ENCODE data around the gene ST3GAL3. TPM values are rescaled to one million over a fixed set of nuclear protein-coding genes. Genes with fewer than 3 reads are reported as not detected.

Gene ST3GAL3
- total RNA-seq, 2 donors from 2014 or later: 13.8 to 35.0 TPM

- Histone ChIP-seq H3K4me3 (no peak overlapping the region), H3K27ac (no peak overlapping the region), H3K4me1 (replicated peaks) (peaks cover 5% of the 10 kb centered on the region), H3K27me3 (replicated peaks; ENCODE audit: insufficient read depth) (no peaks in the 10 kb centered on the region), H3K9me3 (no peaks in the 10 kb centered on the region), H3K36me3 (no peaks in the 10 kb centered on the region)
- intact Hi-C loops (cut with DNase I): no loop called here
- DNase-seq (ENCODE audit: low spot score): no peak
- TF ChIP-seq POLR2AphosphoS5 (IDR thresholded peaks at IDR 0.05): no peak
- no peak for TF ChIP-seq CTCF (IDR thresholded peaks at IDR 0.05)
- TF ChIP-seq POLR2A (IDR thresholded peaks at IDR 0.05): no peak
- 100% methylated on average over 2 of the region's 2 CpGs for WGBS
Observed at GRCh38 chr1:43842175-43842498, 134.8 kb downstream of the ST3GAL3 start.

- no peak overlapping the region for H3K4me3 ChIP-seq
- 91% methylated on average over 5 of the region's 5 CpGs for WGBS
- H3K27me3 ChIP-seq (replicated peaks; ENCODE audit: insufficient read depth): no peaks in the 10 kb centered on the region
- no peak for DNase-seq (ENCODE audit: low spot score)
- no peaks in the 10 kb centered on the region for H3K9me3 ChIP-seq
- H3K36me3 ChIP-seq: no peaks in the 10 kb centered on the region
- no peak overlapping the region for H3K27ac ChIP-seq
- intact Hi-C loops (cut with DNase I): no loop called here
- no peaks in the 10 kb centered on the region for H3K4me1 ChIP-seq (replicated peaks)
- TF ChIP-seq POLR2A (IDR thresholded peaks at IDR 0.05): no peak
- TF ChIP-seq POLR2AphosphoS5 (IDR thresholded peaks at IDR 0.05): no peak
- TF ChIP-seq CTCF (IDR thresholded peaks at IDR 0.05): no peak
Observed at GRCh38 chr1:43843684-43844083, 136.3 kb downstream of the ST3GAL3 start.

GRCh38 chr1:43844114-43844513 is 136.8 kb downstream of the ST3GAL3 start:
- H3K4me1 ChIP-seq (replicated peaks): no peaks in the 10 kb centered on the region
- intact Hi-C loops (cut with DNase I): no loop called here
- WGBS: 100% methylated on average over 1 of the region's 1 CpG
- H3K36me3 ChIP-seq: no peaks in the 10 kb centered on the region
- no peaks in the 10 kb centered on the region for H3K27me3 ChIP-seq (replicated peaks; ENCODE audit: insufficient read depth)
- no peaks in the 10 kb centered on the region for H3K9me3 ChIP-seq
- DNase-seq (ENCODE audit: low spot score): no peak
- no peak overlapping the region for H3K4me3 ChIP-seq
- no peak for TF ChIP-seq POLR2AphosphoS5 (IDR thresholded peaks at IDR 0.05)
- no peak for TF ChIP-seq CTCF (IDR thresholded peaks at IDR 0.05)
- TF ChIP-seq POLR2A (IDR thresholded peaks at IDR 0.05): no peak
- H3K27ac ChIP-seq: no peak overlapping the region

GRCh38 chr1:43847290-43847689 is 140.0 kb downstream of the ST3GAL3 start:
- no peaks in the 10 kb centered on the region for H3K27me3 ChIP-seq (replicated peaks; ENCODE audit: insufficient read depth)
- no peak overlapping the region for H3K4me3 ChIP-seq
- H3K9me3 ChIP-seq: no peaks in the 10 kb centered on the region
- WGBS: 55% methylated on average over 1 of the region's 1 CpG
- TF ChIP-seq POLR2A (IDR thresholded peaks at IDR 0.05) (no peak), CTCF (IDR thresholded peaks at IDR 0.05) (no peak), POLR2AphosphoS5 (IDR thresholded peaks at IDR 0.05) (no peak)
- no peak for DNase-seq (ENCODE audit: low spot score)
- intact Hi-C loops (cut with DNase I): no loop called here
- H3K36me3 ChIP-seq: no peaks in the 10 kb centered on the region
- no peaks in the 10 kb centered on the region for H3K4me1 ChIP-seq (replicated peaks)
- H3K27ac ChIP-seq: no peak overlapping the region

- H3K36me3 ChIP-seq: no peaks in the 10 kb centered on the region
- no peak overlapping the region for H3K27ac ChIP-seq
- TF ChIP-seq CTCF (IDR thresholded peaks at IDR 0.05) (no peak), POLR2AphosphoS5 (IDR thresholded peaks at IDR 0.05) (no peak), POLR2A (IDR thresholded peaks at IDR 0.05) (no peak)
- no peaks in the 10 kb centered on the region for H3K4me1 ChIP-seq (replicated peaks)
- intact Hi-C loops (cut with DNase I): no loop called here
- no peaks in the 10 kb centered on the region for H3K27me3 ChIP-seq (replicated peaks; ENCODE audit: insufficient read depth)
- WGBS: 62% methylated on average over 4 of the region's 4 CpGs
- H3K9me3 ChIP-seq: no peaks in the 10 kb centered on the region
- H3K4me3 ChIP-seq: no peak overlapping the region
- DNase-seq (ENCODE audit: low spot score): no peak
Observed at GRCh38 chr1:43847882-43848281, 140.5 kb downstream of the ST3GAL3 start.

Data from prostate gland (tissue), 2 donors.